ENCODE data around the gene MYCBP2. TPM values are rescaled to one million over a fixed set of nuclear protein-coding genes. Genes with fewer than 3 reads are reported as not detected.

The MYCBP2 gene
- total and polyA plus RNA-seq, 4 donors: 12.1 to 86.4 (median 30.0) TPM

DNA sequence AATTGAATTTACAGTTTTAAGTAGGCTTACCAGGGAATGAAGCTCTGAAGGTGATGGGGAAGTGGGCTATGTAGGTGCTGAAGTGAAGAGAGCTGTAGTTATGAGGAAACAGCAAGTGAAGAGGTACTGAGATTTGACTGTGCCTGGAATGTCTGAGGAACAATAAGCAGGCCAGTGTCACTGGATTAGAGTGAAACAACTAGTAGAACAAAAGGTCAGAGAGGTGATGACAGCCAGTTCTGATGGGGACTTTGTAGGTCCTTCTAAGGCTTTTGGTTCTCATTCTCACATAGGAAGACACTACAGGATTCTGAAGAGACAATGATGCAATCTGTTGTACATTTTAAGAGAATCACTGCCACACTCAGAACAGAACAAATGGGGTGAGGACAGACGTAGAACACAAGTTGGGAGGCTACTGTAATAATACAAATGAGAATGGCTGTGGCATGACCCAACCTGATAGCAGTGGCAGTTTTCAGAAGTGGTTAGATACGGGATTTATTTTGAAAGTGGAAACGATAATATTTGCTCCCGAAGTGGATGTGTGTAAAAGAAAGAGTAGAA is 130.8 kb downstream of the MYCBP2 start:
- H3K4me1 ChIP-seq (ENCODE audit: control insufficient read depth in 4 of 4, insufficient read depth in 4 of 4, low read length in 3 of 4): no peaks in the 10 kb centered on the region
- WGBS: 96% methylated on average over 4 of the region's 4 CpGs
- no peak for DNase-seq (ENCODE audit: low spot score)
- H3K27me3 ChIP-seq (ENCODE audit: control insufficient read depth in 4 of 4, insufficient read depth in 4 of 4, low read length in 3 of 4): no peaks in the 10 kb centered on the region
- no peak overlapping the region for H3K9ac ChIP-seq (ENCODE audit: low read depth in 1 of 2, low read length in 2 of 2)
- H3K4me3 ChIP-seq (ENCODE audit: low read depth in 1 of 3, low read length in 3 of 3): no peak overlapping the region
- no peak for TF ChIP-seq NR2F2 (IDR thresholded peaks at IDR 0.05)
- TF ChIP-seq RXRA (IDR thresholded peaks at IDR 0.05): no peak
- TF ChIP-seq, protein P1, sequence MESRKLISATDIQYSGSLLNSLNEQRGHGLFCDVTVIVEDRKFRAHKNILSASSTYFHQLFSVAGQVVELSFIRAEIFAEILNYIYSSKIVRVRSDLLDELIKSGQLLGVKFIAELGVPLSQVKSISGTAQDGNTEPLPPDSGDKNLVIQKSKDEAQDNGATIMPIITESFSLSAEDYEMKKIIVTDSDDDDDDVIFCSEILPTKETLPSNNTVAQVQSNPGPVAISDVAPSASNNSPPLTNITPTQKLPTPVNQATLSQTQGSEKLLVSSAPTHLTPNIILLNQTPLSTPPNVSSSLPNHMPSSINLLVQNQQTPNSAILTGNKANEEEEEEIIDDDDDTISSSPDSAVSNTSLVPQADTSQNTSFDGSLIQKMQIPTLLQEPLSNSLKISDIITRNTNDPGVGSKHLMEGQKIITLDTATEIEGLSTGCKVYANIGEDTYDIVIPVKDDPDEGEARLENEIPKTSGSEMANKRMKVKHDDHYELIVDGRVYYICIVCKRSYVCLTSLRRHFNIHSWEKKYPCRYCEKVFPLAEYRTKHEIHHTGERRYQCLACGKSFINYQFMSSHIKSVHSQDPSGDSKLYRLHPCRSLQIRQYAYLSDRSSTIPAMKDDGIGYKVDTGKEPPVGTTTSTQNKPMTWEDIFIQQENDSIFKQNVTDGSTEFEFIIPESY (IDR thresholded peaks at IDR 0.05): no peak
- no peak for TF ChIP-seq HNF4A (conservative IDR thresholded peaks at IDR 0.05)
- no peak for TF ChIP-seq EGR1 (IDR thresholded peaks at IDR 0.05; ENCODE audit: low read depth in 2 of 2)
- no peak for TF ChIP-seq FOXA1 (IDR thresholded peaks at IDR 0.05)
- TF ChIP-seq SP1 (IDR thresholded peaks at IDR 0.05): no peak
- TF ChIP-seq YY1 (IDR thresholded peaks at IDR 0.05): no peak
- no peak for TF ChIP-seq HNF4G (IDR thresholded peaks at IDR 0.05)
- no peak for TF ChIP-seq TAF1 (conservative IDR thresholded peaks at IDR 0.05)
- TF ChIP-seq JUND (IDR thresholded peaks at IDR 0.05): no peak
- TF ChIP-seq, protein P2, sequence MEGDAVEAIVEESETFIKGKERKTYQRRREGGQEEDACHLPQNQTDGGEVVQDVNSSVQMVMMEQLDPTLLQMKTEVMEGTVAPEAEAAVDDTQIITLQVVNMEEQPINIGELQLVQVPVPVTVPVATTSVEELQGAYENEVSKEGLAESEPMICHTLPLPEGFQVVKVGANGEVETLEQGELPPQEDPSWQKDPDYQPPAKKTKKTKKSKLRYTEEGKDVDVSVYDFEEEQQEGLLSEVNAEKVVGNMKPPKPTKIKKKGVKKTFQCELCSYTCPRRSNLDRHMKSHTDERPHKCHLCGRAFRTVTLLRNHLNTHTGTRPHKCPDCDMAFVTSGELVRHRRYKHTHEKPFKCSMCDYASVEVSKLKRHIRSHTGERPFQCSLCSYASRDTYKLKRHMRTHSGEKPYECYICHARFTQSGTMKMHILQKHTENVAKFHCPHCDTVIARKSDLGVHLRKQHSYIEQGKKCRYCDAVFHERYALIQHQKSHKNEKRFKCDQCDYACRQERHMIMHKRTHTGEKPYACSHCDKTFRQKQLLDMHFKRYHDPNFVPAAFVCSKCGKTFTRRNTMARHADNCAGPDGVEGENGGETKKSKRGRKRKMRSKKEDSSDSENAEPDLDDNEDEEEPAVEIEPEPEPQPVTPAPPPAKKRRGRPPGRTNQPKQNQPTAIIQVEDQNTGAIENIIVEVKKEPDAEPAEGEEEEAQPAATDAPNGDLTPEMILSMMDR (IDR thresholded peaks at IDR 0.05; ENCODE audit: low read depth, low read length, missing input control): no peak
- TF ChIP-seq, protein P3, sequence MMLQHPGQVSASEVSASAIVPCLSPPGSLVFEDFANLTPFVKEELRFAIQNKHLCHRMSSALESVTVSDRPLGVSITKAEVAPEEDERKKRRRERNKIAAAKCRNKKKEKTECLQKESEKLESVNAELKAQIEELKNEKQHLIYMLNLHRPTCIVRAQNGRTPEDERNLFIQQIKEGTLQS (IDR thresholded peaks at IDR 0.05): no peak
- TF ChIP-seq, protein P4, sequence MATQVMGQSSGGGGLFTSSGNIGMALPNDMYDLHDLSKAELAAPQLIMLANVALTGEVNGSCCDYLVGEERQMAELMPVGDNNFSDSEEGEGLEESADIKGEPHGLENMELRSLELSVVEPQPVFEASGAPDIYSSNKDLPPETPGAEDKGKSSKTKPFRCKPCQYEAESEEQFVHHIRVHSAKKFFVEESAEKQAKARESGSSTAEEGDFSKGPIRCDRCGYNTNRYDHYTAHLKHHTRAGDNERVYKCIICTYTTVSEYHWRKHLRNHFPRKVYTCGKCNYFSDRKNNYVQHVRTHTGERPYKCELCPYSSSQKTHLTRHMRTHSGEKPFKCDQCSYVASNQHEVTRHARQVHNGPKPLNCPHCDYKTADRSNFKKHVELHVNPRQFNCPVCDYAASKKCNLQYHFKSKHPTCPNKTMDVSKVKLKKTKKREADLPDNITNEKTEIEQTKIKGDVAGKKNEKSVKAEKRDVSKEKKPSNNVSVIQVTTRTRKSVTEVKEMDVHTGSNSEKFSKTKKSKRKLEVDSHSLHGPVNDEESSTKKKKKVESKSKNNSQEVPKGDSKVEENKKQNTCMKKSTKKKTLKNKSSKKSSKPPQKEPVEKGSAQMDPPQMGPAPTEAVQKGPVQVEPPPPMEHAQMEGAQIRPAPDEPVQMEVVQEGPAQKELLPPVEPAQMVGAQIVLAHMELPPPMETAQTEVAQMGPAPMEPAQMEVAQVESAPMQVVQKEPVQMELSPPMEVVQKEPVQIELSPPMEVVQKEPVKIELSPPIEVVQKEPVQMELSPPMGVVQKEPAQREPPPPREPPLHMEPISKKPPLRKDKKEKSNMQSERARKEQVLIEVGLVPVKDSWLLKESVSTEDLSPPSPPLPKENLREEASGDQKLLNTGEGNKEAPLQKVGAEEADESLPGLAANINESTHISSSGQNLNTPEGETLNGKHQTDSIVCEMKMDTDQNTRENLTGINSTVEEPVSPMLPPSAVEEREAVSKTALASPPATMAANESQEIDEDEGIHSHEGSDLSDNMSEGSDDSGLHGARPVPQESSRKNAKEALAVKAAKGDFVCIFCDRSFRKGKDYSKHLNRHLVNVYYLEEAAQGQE (IDR thresholded peaks at IDR 0.05): no peak
- TF ChIP-seq, protein P5, sequence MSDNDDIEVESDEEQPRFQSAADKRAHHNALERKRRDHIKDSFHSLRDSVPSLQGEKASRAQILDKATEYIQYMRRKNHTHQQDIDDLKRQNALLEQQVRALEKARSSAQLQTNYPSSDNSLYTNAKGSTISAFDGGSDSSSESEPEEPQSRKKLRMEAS (IDR thresholded peaks at IDR 0.05): no peak
- TF ChIP-seq FOXA2 (IDR thresholded peaks at IDR 0.05): no peak
- no peak for TF ChIP-seq GABPA (IDR thresholded peaks at IDR 0.05 in 1 of 2, conservative IDR thresholded peaks at IDR 0.05 in 1 of 2)
- H3K36me3 ChIP-seq (ENCODE audit: control insufficient read depth in 4 of 4, insufficient read depth in 3 of 4, low read depth in 1 of 4, low read length in 3 of 4): peaks cover 0 to 24% (median 13%) of the 10 kb centered on the region in 4 donors
- H3K27ac ChIP-seq (ENCODE audit: low read depth in 1 of 2, low read length in 2 of 2): no peak overlapping the region
- H3K9me3 ChIP-seq (ENCODE audit: control insufficient read depth in 4 of 4, low read length in 3 of 4): no peaks in the 10 kb centered on the region

Data from liver (tissue), 9 donors.